HFFc6 (cell line): ENCODE data around the gene TGM4. TPM values are rescaled to one million over a fixed set of nuclear protein-coding genes. Genes with fewer than 3 reads are reported as not detected.

ENCODE experiments used
- DNase-seq: peaks from one replicate; pipeline ENCODE4 v3.0.0-alpha.2; 2018
- H3K27ac Mint-ChIP-seq: 2 replicates; pipeline ENCODE4 v1.8.0; 2020; ENCODE audit warnings: mild to moderate bottlenecking, mixed read lengths
- H3K27me3 Mint-ChIP-seq: 2 replicates; pipeline ENCODE4 v1.8.0; 2021; ENCODE audit warnings: mild to moderate bottlenecking, moderate library complexity, mixed read lengths; ENCODE audit not compliant: insufficient read depth
- H3K36me3 Mint-ChIP-seq: 2 replicates; pipeline ENCODE4 v1.8.0; 2021; ENCODE audit warnings: low read depth, mixed read lengths
- H3K4me1 Mint-ChIP-seq: 2 replicates; pipeline ENCODE4 v1.8.0; 2020; ENCODE audit warnings: low read depth, mixed read lengths
- H3K4me3 Mint-ChIP-seq: 2 replicates; pipeline ENCODE4 v1.8.0; 2020; ENCODE audit warnings: mild to moderate bottlenecking, moderate library complexity, mixed read lengths
- H3K9me3 Mint-ChIP-seq: 2 replicates; pipeline ENCODE4 v1.8.0; 2020; ENCODE audit warnings: mild to moderate bottlenecking, mixed read lengths
- total RNA-seq, 6 experiments: library from RNA; stranded (reverse); fragmentation: NEBNext Ultra II Directional; extraction: Animal tissue kit (Norgen Biotek cat#: 25700); gene quantifications; 2 replicates in 1 of 6; 3 replicates in 5 of 6; pipeline ENCODE4 v1.2.3, GENCODE V29; 2021
- TF ChIP-seq, protein P1 (sequence below): fragments of 200-600 bp; sonication (generic); IDR thresholded peaks from 2 replicates; pipeline ENCODE4 v1.5.0; 2021; ENCODE audit warnings: antibody characterized with exemption, mild to moderate bottlenecking

TGM4 gene
- total RNA-seq, 6 experiments from 2014 or later: not detected

DNA sequence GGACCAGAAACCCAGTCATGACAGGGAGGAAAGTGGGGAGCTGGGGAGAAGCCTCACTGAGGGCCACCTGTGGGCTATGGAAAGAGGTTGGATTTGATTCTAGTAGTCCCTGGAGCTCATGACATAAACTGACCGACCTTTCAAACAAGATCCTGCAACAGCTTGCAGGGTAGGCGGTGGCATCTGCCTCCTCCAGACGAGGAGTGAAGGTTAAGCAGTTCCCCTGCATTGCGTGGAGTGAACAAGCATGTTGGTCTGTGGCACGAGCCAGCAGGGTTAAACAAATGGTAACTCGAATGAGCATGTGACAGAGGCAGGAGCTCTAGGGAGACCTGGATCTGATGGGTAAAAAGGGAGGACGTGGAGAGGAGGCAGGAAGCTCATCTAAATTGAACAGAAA lies 12.7 kb downstream of the TGM4 start:
- TF ChIP-seq, protein P1, sequence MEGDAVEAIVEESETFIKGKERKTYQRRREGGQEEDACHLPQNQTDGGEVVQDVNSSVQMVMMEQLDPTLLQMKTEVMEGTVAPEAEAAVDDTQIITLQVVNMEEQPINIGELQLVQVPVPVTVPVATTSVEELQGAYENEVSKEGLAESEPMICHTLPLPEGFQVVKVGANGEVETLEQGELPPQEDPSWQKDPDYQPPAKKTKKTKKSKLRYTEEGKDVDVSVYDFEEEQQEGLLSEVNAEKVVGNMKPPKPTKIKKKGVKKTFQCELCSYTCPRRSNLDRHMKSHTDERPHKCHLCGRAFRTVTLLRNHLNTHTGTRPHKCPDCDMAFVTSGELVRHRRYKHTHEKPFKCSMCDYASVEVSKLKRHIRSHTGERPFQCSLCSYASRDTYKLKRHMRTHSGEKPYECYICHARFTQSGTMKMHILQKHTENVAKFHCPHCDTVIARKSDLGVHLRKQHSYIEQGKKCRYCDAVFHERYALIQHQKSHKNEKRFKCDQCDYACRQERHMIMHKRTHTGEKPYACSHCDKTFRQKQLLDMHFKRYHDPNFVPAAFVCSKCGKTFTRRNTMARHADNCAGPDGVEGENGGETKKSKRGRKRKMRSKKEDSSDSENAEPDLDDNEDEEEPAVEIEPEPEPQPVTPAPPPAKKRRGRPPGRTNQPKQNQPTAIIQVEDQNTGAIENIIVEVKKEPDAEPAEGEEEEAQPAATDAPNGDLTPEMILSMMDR: no peak
- H3K9me3 Mint-ChIP-seq: no peaks in the 10 kb centered on the region
- H3K27ac Mint-ChIP-seq: no peak overlapping the region
- no peak for DNase-seq
- peaks cover 43% of the 10 kb centered on the region for H3K4me1 Mint-ChIP-seq
- peaks cover 7% of the 10 kb centered on the region; the same call in 1 of the 2 replicates for H3K27me3 Mint-ChIP-seq
- H3K36me3 Mint-ChIP-seq: peaks cover 4% of the 10 kb centered on the region; the same call in 1 of the 2 replicates
- H3K4me3 Mint-ChIP-seq: no peak overlapping the region

DNA sequence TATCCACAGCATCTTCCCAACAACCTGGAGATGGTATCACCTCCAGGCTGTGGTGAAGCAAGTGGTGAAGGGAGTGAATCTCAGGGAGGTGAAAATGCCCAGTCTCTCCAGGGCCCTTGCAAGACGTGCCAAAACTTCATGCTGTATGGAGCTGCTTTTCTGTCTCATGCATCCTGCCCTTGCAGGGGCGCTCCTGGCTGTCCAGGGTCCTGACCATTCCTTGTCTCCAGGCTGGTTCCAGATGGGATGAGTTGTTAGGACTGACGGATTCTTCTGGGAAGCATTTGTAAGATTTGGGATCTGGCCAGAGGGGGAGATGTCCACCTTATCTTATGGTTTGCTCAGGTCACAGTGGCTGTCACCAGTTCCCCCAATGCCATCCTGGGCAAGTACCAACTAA lies 15.8 kb downstream of the TGM4 start:
- peaks cover 4% of the 10 kb centered on the region; the same call in 1 of the 2 replicates for H3K36me3 Mint-ChIP-seq
- no peak for DNase-seq
- H3K9me3 Mint-ChIP-seq: no peaks in the 10 kb centered on the region
- H3K27ac Mint-ChIP-seq: no peak overlapping the region
- H3K4me3 Mint-ChIP-seq: no peak overlapping the region
- H3K27me3 Mint-ChIP-seq: peaks cover 5% of the 10 kb centered on the region; the same call in 1 of the 2 replicates
- TF ChIP-seq, protein P1: no peak
- H3K4me1 Mint-ChIP-seq: peaks cover 33% of the 10 kb centered on the region

DNA sequence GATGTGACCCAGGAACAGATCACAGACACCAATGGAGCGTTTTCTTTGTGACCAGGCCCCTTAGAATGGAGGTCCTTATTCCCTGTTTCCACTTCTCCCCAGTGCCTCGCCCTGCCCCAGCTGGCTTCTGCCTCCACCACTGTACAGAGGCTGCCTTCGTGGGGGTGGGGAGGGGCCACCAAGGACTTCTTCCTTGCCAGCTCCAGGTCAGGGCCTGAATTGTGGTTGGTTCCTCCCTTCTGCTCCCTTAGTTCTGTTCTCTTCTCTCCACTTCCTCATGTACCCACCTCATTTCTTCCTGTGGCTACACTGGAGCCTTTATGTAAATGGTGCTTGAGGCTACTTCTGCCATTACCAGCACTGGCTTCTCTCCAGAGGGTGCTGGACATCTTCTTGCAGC lies 16.4 kb downstream of the TGM4 start:
- H3K9me3 Mint-ChIP-seq: no peaks in the 10 kb centered on the region
- peaks cover 5% of the 10 kb centered on the region; the same call in 1 of the 2 replicates for H3K27me3 Mint-ChIP-seq
- H3K4me3 Mint-ChIP-seq: no peak overlapping the region
- DNase-seq: no peak
- peaks cover 27% of the 10 kb centered on the region for H3K4me1 Mint-ChIP-seq
- peaks cover 4% of the 10 kb centered on the region; the same call in 1 of the 2 replicates for H3K36me3 Mint-ChIP-seq
- H3K27ac Mint-ChIP-seq: no peak overlapping the region
- TF ChIP-seq, protein P1: no peak

DNA sequence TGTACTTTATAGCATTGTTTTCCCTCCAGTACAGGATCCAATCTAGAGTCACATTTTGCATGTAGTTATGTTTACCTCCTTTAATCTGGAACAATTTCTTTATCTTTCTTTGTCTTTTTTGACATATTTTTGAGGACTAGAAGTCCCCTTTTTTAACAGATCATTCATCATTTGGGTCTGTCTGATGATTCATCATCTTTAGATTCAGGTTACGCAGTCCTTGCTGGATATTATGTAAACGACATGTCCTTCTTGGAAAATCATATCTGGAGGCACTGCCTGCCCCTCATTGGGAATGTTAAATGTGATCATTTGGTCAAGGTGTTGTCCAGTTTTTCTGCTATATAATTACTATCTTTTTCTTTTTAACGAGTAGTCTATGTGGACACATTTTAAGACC lies 18.3 kb downstream of the TGM4 start:
- DNase-seq: peak; percentile 19
- TF ChIP-seq, protein P1: no peak
- Mint-ChIP-seq H3K4me3 (peak overlapping the region; percentile 23; the same call in 1 of the 2 replicates), H3K4me1 (peaks cover 13% of the 10 kb centered on the region), H3K36me3 (no peaks in the 10 kb centered on the region), H3K27ac (0 out of 2 replicates have a peak overlapping the region, but pooled peaks have one; percentile 27), H3K27me3 (peaks cover 5% of the 10 kb centered on the region; the same call in 1 of the 2 replicates), H3K9me3 (no peaks in the 10 kb centered on the region)

DNA sequence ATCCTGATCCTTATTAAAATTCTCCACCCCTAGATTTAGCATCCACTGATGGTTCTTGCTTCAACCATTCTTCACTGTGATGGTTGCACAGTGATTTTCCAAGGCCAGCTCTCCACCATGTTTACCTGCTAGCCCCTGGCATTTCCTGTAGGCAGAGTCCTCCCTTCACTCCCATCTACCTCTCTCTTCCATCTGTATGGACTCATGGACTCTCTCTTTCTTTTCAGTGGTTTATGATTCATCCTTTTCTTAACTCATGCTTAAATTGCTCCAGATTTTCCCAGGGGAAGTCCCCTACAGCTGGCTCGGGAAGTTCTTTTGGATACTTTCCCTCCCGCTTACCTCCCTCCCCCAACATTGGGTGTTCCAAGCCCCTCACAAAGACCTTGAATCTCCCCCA lies 18.7 kb downstream of the TGM4 start:
- TF ChIP-seq, protein P1: no peak
- H3K27me3 Mint-ChIP-seq: peaks cover 3% of the 10 kb centered on the region; the same call in 1 of the 2 replicates
- H3K4me1 Mint-ChIP-seq: peaks cover 13% of the 10 kb centered on the region
- H3K36me3 Mint-ChIP-seq: no peaks in the 10 kb centered on the region
- H3K9me3 Mint-ChIP-seq: no peaks in the 10 kb centered on the region
- H3K27ac Mint-ChIP-seq: peak overlapping the region; percentile 27; the same call in 1 of the 2 replicates
- DNase-seq: peak; percentile 38
- H3K4me3 Mint-ChIP-seq: peak overlapping the region; percentile 23; the same call in 1 of the 2 replicates
